Endodermal cell (in vitro differentiated cells): ENCODE data around the gene SHISA9. TPM values are rescaled to one million over a fixed set of nuclear protein-coding genes. Genes with fewer than 3 reads are reported as not detected.

Source experiments
- DNase-seq: peaks from one replicate; pipeline ENCODE4 v3.0.0-alpha.2; 2017
- H3K27ac ChIP-seq: 2 replicates; pipeline ENCODE4 v1.5.1; 2013; ENCODE audit warnings: mild to moderate bottlenecking, low read depth, low read length, moderate library complexity
- H3K27me3 ChIP-seq: 2 replicates; pipeline ENCODE4 v1.6.1; 2013; ENCODE audit warnings: mild to moderate bottlenecking, low read length, moderate library complexity; ENCODE audit not compliant: insufficient read depth, control insufficient read depth, poor library complexity, severe bottlenecking
- H3K36me3 ChIP-seq: 2 replicates; pipeline ENCODE4 v1.7.0; 2013; ENCODE audit warnings: mild to moderate bottlenecking, low read length, moderate library complexity; ENCODE audit not compliant: control insufficient read depth, insufficient read depth
- H3K4me1 ChIP-seq: one replicate; pipeline ENCODE4 v1.7.0; 2013; ENCODE audit warnings: low read length; ENCODE audit not compliant: control insufficient read depth, insufficient read depth
- H3K4me3 ChIP-seq: 2 replicates; pipeline ENCODE4 v1.5.1; 2013; ENCODE audit warnings: mild to moderate bottlenecking, low read length, moderate library complexity
- H3K9ac ChIP-seq: 2 replicates; pipeline ENCODE4 v1.6.1; 2013; ENCODE audit warnings: mild to moderate bottlenecking, low read length, moderate library complexity; ENCODE audit not compliant: poor library complexity, severe bottlenecking; ENCODE audit errors: extremely low read depth
- H3K9me3 ChIP-seq: 2 replicates; pipeline ENCODE4 v1.6.1; 2013; ENCODE audit warnings: mild to moderate bottlenecking, low read length, moderate library complexity; ENCODE audit not compliant: control insufficient read depth
- H3K27ac Mint-ChIP-seq: 2 replicates; pipeline ENCODE4 v1.8.0; 2020; ENCODE audit warnings: mixed read lengths
- H3K27me3 Mint-ChIP-seq: 2 replicates; pipeline ENCODE4 v1.8.0; 2021; ENCODE audit warnings: mild to moderate bottlenecking, mixed read lengths; ENCODE audit not compliant: insufficient read depth
- H3K36me3 Mint-ChIP-seq: 2 replicates; pipeline ENCODE4 v1.8.0; 2020; ENCODE audit warnings: low read depth, mixed read lengths
- H3K4me1 Mint-ChIP-seq: 2 replicates; pipeline ENCODE4 v1.8.0; 2020; ENCODE audit warnings: mixed read lengths
- H3K4me3 Mint-ChIP-seq: 2 replicates; pipeline ENCODE4 v1.8.0; 2020; ENCODE audit warnings: mild to moderate bottlenecking, moderate library complexity, mixed read lengths
- H3K9me3 Mint-ChIP-seq: 2 replicates; pipeline ENCODE4 v1.8.0; 2020; ENCODE audit warnings: mild to moderate bottlenecking, mixed read lengths
- CTCF ChIP-seq: fragments of 200-600 bp; sonication (generic); conservative IDR thresholded peaks from 2 replicates; pipeline ENCODE4 v1.5.0; 2021; ENCODE audit warnings: antibody characterized with exemption, mild to moderate bottlenecking
- WGBS, 2 experiments: methylation state at CpG; one replicate each; pipeline versions ENCODE4 v1.1.5 to v1.1.7; 2013; ENCODE audit warnings: missing lambda C conversion rate in 2 of 2, mixed read lengths in 1 of 2; ENCODE audit not compliant: insufficient coverage in 1 of 2, insufficient read length in 1 of 2; 5-methylcytosine and 5-hydroxymethylcytosine counted together
- total RNA-seq, 2 donors: library from RNA; stranded (reverse); fragmentation: NEBNext Ultra II Directional in 1 of 2; extraction: Animal tissue kit (Norgen Biotek cat#: 25700) in 1 of 2; gene quantifications; 2 replicates in 1 of 2; 3 replicates in 1 of 2; pipeline ENCODE4 v1.2.1, GENCODE V29; 2021

The SHISA9 gene
- total RNA-seq, 2 donors from 2014 or later = 5.2 to 27.8 TPM

GRCh38 chr16:12994402-12994801, 93.0 kb downstream of the SHISA9 start:
- Mint-ChIP-seq H3K9me3 (no peaks in the 10 kb centered on the region), H3K4me1 (no peaks in the 10 kb centered on the region), H3K4me3 (no peak overlapping the region), H3K27me3 (no peaks in the 10 kb centered on the region), H3K36me3 (no peaks in the 10 kb centered on the region), H3K27ac (no peak overlapping the region)
- no peak overlapping the region for H3K4me3 ChIP-seq
- no peak overlapping the region for H3K9ac ChIP-seq
- TF ChIP-seq CTCF = no peak
- DNase-seq = no peak
- H3K9me3 ChIP-seq = no peaks in the 10 kb centered on the region
- no peaks in the 10 kb centered on the region for H3K4me1 ChIP-seq
- no peaks in the 10 kb centered on the region for H3K36me3 ChIP-seq
- no peaks in the 10 kb centered on the region for H3K27me3 ChIP-seq
- no peak overlapping the region for H3K27ac ChIP-seq
- 94 to 95% methylated on average over 2 to 4 of the region's 4 CpGs for WGBS, 2 experiments

- TF ChIP-seq CTCF = no peak
- no peak overlapping the region for H3K4me3 ChIP-seq
- H3K4me1 ChIP-seq = no peaks in the 10 kb centered on the region
- DNase-seq = no peak
- H3K9ac ChIP-seq = no peak overlapping the region
- no peaks in the 10 kb centered on the region for H3K27me3 ChIP-seq
- no peaks in the 10 kb centered on the region for H3K9me3 Mint-ChIP-seq
- H3K27ac ChIP-seq = no peak overlapping the region
- no peaks in the 10 kb centered on the region for H3K4me1 Mint-ChIP-seq
- H3K36me3 Mint-ChIP-seq = no peaks in the 10 kb centered on the region
- no peaks in the 10 kb centered on the region for H3K27me3 Mint-ChIP-seq
- H3K4me3 Mint-ChIP-seq = no peak overlapping the region
- H3K9me3 ChIP-seq = no peaks in the 10 kb centered on the region
- no peaks in the 10 kb centered on the region for H3K36me3 ChIP-seq
- H3K27ac Mint-ChIP-seq = no peak overlapping the region
- WGBS, 2 experiments = 94 to 95% methylated on average over 7 of the region's 7 CpGs
Measured at GRCh38 chr16:12995721-12996372, 94.4 kb downstream of the SHISA9 start.

GRCh38 chr16:12998361-12999085, 97.1 kb downstream of the SHISA9 start:
- DNase-seq = no peak
- 96 to 100% methylated on average over 3 to 7 of the region's 7 CpGs for WGBS, 2 experiments
- H3K27me3 Mint-ChIP-seq = no peaks in the 10 kb centered on the region

More at GRCh38 chr16:12998361-12999085, 97.1 kb downstream of the SHISA9 start:
- Histone ChIP-seq H3K4me1 (no peaks in the 10 kb centered on the region), H3K27me3 (no peaks in the 10 kb centered on the region), H3K9me3 (no peaks in the 10 kb centered on the region), H3K9ac (no peak overlapping the region), H3K4me3 (no peak overlapping the region), H3K36me3 (no peaks in the 10 kb centered on the region), H3K27ac (no peak overlapping the region)
- Mint-ChIP-seq H3K36me3 (no peaks in the 10 kb centered on the region), H3K27ac (no peak overlapping the region), H3K4me1 (no peaks in the 10 kb centered on the region), H3K9me3 (no peaks in the 10 kb centered on the region), H3K4me3 (no peak overlapping the region)
- no peak for TF ChIP-seq CTCF
